Measurements from ENCODE around the gene TMEM62. TPM values are rescaled to one million over a fixed set of nuclear protein-coding genes. Genes with fewer than 3 reads are reported as not detected.
A peak's percentile ranks its signal among the peaks of the same experiment; 100 is the strongest.
"Not testable (repeated sequence)": the region's sequence is repeated elsewhere in the genome, so short reads cannot be mapped to it uniquely, and the experiment has no call there.

The TMEM62 gene
- total RNA-seq, 1 experiment from 2014 or later: 17.7 TPM

DNA sequence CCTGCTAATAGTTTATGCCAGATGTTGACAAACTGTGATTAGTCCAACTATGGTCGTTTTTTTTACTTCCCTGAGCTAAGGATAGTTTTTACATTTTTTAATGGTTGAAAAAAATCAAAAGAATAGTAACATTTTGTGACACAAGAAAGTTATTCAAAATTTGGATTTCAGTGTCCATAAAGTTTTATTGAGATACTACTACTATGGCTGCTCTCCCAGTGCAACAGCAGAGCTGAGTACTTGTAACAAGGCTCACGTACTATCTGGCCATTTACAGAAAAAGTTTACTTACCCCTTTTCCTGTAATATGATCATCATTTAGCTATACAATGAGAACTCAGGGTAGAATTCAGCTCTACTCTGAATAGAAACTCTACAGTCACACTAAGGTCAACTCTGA is 11.5 kb upstream of the TMEM62 start:
- DNase-seq (ENCODE audit: low spot score): no peak

DNA sequence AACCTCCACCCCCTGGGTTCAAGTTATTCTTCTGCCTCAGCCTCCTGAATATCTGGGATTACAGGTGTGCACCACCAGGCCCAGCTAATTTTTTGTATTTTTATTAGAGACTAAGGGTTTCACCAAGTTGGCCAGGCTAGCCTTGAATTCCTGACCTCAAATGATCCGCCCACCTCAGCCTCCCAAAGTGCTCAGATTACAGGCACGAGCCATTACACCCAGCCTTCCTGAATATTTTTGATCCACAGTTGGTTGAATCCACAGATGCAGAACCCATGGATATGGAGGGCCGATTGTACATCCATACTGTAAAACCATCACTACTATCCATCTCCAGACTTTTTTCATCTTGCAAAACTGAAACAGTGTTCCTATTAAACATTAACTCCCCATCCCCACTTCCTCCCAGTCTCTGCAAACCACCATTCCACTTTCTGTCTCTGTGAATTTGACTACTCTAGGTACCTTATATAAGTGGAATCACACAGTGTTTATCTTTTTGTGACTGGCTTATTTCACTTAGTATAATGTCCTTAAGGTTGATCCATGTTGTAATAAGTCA is 8.2 kb upstream of the TMEM62 start:
- no peak for DNase-seq (ENCODE audit: low spot score)

DNA sequence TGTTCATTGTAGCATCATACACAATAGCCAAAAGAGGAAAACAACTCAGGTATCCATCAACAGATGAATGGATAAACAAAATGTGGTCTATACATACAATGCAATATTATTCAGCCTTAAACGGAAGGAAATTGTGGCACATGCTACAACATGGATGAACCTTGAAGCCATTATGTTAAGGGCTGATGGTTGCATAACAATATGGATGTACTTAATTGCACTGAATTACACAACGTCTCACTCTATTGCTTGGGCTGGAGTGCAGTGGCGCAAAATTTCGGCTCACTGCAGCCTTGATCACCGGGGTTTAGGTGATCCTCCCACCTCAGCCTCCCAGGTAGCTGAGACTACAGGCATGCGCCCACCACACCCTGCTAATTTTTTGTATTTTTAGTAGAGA is 7.0 kb upstream of the TMEM62 start:
- no peak for DNase-seq (ENCODE audit: low spot score)

DNA sequence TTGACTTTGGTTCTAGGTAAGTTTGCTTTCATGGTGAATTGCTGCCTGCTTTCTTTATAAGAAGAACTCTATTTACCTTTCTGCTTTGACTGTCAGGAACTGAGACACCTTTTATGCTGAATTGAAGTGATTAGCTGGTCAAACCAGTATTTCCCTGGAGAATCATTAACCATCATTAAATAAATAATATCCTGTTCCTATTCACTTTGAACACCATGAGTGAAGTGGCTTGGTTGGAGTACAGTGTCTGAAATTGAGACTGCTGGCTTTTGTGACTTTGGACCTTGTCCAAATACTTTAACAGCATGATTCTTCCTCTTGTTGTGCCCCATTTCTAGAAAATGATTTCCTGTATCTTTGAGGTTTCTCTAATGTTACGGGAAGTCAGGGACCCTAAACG is 5.6 kb upstream of the TMEM62 start:
- no peak for DNase-seq (ENCODE audit: low spot score)

DNA sequence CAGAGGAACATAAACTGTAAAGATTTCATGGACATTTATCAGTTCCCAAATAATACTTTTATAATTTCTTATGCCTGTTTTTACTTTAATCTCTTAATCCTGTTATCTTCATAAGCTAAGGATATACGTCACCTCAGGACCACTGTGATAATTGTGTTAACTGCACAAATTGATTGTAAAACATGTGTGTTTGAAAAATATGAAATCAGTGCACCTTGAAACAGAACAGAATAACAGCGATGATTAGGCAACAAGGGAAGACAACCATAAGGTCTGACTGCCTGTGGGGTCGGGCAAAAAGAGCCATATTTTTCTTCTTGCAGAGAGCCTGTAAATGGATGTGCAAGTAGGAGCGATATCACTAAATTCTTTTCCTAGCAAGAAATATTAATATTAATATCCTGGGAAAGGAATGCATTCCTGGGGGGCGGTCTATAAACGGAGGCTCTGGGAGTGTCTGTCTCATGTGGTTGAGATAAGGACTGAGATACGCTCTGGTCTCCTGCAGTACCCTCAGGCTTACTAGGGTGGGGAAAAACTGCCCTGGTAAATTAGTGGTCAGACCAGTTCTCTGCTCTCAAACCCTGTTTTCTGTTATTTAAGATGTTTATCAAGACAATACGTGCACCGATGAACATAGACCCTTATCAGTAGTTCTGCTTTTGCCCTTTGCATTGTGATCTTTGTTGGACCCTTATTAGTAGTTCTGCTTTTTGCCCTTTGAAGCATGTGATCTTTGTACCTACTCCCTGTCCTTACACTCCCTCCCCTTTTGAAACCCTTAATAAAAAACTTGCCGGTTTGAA is 5.0 kb upstream of the TMEM62 start:
- DNase-seq (ENCODE audit: low spot score): not testable (repeated sequence)

DNA sequence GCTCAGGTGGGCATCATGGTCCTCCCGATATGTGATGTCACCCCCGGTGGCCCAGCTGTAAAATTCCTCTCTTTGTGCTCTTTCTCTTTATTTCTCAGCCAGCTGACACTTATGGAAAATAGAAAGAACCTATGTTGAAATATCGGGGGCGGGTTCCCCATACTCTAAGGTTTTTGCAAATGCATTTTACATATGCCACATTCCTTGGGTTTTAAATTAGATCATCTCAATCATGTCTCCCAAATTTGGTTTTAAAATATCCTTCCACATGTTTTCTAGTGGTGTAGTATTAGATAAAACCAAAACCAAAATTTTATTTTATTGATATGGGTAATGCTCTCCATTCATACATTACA is 4.4 kb upstream of the TMEM62 start:
- no peak for DNase-seq (ENCODE audit: low spot score)

DNA sequence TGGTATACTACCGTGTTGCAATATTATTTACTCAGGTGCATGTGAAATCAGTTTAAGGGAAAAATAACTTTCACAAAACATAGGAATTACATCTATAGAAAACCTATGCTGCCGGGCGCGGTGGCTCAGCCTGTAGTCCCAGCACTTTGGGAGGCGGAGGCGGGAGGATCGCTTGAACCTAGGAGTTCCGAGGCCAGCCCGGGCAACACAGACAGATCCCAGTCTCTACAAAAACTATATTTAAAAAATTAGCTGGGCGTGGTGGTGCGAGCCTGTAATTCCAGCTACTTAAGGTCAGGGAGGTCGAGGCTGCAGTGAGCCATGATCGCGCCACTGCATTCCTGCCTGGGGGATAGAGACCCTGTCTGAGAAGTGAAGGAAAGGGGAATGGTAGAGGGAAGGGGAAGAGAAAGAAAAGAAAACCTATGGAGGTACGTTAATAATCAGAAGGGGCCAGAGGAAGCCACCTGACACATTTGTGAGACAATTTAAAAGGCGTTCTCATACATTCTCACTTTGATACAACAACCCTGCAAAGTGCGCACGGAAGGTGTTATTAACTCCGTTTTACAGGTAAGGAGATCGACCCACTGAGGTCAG is 456 bp upstream of the TMEM62 start:
- no peak for DNase-seq (ENCODE audit: low spot score)

DNA sequence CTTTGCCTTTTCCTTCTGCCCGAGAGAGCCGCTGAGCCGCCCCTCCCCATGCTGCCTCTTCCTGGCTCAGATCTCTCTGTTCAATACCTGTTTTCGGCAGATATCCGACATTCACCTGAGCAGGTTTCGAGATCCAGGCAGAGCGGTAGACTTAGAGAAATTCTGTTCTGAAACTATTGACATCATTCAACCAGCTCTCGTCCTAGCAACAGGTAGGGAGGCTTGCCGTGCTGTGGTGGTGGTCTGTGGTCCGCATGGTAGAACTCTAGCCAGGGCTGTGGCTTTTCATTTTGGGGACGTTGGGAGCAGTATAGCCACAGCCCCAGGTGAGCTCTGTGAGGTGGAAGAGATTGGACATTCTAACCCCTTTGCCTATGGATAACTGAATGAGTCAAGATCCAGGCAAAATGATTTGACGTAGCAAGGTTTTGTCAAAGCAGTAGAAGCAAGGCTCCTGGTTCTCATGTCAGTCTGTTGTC is 810 bp downstream of the TMEM62 start:
- DNase-seq (ENCODE audit: low spot score): no peak

DNA sequence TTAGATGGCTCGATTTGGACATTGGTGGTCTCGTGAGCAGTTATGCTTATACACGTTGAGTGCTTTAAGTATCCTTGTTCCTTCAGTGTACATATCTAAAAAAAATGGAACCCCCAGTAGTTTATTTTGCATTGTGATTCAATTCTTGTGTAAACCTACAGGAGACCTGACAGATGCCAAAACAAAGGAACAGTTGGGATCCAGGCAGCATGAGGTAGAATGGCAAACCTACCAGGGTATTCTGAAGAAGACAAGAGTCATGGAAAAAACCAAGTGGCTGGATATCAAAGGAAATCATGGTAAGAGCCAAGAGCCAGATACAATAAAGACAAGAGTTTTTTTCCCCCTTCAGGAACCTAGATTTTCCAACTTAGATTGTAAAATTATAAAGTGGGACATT is 2.0 kb downstream of the TMEM62 start:
- no peak for DNase-seq (ENCODE audit: low spot score)

DNA sequence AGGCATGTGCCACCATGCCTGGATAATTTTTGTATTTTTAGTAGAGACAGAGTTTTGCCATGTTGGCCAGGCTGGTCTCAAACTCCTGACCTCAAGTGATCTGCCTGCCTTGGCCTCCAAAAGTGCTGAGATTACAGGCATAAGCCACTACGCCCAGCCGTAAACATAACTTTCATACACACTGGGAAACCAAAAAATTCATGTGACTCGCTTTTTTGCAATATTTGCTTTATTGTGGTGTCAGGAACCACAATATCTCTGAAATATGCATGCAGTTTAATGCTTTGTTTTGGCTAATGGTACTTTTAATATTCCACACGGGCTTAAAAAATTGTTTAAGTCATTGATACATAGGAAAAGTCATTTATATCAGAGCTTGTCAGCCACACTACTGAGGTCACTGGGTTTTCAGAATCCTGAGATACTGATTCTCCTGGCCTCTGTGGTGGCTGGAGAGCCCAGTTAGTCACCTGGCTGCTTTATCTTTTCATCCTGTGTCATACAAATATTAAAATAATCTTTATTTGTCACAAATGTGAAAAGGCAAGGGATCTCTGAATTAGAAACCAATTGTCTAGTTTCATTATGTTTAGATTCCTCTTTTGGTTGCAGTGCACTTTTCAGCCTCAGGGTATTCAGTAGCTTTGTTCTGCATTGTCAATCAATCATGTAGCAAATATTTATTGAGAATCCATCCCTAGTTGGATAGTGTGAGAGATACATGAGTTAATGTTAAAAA is 10.0 kb downstream of the TMEM62 start:
- no peak for DNase-seq (ENCODE audit: low spot score)

DNA sequence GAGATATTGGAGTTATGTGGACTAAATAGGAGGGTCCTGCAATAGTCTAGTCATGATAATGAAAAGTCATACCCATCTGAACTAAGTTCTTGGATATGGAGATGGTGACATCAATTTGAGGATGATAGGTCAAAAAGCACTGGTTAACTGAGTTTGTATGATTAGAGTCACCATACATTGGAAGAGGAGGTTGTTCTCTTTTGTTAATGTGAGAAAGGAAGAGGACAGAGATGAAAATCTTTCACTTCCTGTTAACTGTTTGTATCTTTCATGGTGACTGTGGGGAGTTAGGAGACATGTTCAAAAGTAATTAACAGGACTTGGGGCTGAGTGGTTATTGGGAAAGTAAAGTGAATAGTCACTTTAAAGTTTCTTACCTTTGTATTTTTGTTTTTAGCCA is 11.1 kb downstream of the TMEM62 start:
- no peak for DNase-seq (ENCODE audit: low spot score)

DNA sequence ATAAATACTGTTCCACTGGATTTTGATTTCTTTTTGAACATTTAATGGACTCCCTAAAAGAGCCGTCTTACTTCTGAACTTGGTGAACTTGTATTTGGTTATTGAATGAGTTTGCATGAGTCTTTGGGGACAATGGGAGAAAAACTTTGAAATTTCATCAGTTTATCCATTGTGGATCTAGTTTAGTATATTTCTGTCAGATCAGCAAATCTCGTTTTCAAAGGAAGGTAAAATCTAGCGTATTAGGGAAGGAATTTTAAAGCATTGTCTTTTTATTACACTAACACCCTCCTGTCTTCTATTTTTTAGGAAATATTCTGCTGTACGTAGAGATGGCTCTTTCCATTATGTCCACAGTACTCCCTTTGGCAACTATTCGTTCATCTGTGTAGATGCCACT is 12.8 kb downstream of the TMEM62 start:
- DNase-seq (ENCODE audit: low spot score): no peak

DNA sequence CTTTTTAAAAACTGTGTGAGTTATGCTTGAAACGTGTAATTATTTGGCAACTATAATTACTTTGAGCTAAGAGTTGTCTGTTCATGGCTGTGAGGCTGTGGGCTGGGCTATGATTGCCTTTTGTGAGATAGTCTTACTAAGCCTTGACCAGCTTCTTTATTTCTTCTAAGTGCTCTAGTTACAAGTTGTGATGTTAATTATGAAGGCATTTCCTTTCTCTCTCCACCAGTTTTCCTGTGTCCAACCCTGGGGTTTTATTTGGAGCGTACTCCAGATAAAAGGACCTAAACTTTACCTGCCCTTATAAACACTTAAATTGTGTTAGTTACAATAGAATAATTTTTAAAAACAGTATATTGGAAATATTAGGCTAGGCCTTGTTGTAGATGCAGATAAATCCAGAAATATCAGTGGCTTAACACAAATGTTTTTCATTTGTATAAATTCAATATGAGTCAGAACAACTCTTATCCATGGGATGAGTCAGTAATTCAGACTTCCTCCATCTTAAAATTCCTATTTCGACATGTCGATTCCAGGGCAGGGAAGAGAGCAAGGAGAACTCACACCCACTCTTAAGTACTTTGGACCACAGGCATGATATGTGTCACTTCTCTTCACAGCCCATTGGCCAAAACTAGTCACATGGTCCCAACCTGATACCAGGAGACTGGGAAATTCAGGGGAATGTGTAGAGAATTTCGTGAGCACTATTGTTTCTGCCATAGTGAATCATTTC is 17.0 kb downstream of the TMEM62 start:
- DNase-seq (ENCODE audit: low spot score): peak; percentile 88

DNA sequence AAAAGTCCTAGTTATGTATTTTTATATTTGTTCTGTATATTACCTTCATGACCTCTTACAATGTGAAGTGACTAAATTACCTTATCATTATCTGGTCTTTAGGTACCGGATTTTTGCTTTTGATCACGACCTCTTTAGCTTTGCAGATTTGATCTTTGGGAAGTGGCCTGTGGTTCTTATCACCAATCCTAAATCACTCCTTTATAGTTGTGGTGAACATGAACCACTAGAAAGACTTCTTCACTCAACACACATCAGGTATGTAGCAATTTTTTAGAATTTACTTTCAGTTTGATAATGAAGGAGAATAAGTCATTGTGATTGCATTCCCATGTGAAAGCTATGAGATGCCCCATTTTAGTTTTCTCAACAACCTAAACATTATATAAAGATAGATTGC is 18.3 kb downstream of the TMEM62 start:
- DNase-seq (ENCODE audit: low spot score): no peak

DNA sequence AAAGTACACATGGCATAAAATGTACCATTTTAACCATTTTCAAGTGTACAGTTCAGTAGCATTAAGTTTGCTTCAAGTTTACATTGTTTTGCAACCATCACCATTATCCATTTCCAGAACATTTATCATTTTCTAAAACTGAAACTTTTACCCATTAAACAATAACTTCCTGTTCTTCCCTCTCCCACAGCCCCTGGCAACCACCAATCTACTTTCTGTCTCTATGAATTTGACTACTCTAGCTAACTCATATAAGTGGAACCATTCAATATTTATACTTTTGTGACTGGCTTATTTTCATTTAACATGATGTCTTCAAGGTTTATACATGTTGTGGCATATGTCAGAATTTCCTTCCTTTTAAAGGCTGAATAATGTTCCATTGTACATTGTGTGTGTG is 19.9 kb downstream of the TMEM62 start:
- DNase-seq (ENCODE audit: low spot score): no peak

DNA sequence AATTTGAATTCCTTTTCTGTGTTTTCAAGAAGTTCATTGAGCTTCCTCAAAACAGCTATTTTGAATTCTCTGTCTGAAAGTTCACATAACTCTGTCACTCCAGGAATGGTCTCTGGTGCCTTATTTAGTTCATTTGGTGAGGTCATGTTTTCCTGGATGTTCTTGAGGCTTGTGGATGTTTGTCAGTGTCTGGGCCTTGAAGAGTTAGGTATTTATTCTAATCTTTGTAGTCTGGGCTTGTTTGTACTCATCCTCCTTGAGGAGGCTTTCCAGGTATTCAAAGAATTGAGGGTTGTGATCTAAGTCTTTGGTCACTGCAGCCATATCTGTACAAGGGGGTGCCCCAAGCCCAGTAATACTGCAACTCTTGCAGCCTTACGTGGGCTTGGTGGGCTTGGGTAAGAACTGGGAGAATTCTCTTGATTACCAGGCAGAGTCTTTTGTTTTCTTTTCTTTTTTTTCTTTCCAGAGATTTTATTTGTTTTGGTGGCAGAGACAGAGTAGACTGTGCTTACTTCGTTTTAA is 32.5 kb downstream of the TMEM62 start:
- no peak for DNase-seq (ENCODE audit: low spot score)

DNA sequence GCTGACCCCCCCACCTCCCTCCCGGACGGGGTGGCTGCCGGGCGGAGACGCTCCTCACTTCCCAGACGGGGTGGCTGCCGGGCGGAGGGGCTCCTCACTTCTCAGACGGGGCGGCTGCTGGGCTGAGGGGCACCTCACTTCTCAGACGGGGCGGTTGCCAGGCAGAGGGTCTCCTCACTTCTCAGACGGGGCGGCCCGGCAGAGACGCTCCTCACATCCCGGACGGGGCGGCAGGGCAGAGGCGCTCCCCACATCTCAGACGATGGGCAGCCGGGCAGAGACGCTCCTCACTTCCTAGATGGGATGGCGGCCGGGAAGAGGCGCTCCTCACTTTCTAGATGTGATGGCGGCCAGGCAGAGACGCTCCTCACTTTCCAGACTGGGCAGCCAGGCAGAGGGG is 33.9 kb downstream of the TMEM62 start:
- DNase-seq (ENCODE audit: low spot score): not testable (repeated sequence)

DNA sequence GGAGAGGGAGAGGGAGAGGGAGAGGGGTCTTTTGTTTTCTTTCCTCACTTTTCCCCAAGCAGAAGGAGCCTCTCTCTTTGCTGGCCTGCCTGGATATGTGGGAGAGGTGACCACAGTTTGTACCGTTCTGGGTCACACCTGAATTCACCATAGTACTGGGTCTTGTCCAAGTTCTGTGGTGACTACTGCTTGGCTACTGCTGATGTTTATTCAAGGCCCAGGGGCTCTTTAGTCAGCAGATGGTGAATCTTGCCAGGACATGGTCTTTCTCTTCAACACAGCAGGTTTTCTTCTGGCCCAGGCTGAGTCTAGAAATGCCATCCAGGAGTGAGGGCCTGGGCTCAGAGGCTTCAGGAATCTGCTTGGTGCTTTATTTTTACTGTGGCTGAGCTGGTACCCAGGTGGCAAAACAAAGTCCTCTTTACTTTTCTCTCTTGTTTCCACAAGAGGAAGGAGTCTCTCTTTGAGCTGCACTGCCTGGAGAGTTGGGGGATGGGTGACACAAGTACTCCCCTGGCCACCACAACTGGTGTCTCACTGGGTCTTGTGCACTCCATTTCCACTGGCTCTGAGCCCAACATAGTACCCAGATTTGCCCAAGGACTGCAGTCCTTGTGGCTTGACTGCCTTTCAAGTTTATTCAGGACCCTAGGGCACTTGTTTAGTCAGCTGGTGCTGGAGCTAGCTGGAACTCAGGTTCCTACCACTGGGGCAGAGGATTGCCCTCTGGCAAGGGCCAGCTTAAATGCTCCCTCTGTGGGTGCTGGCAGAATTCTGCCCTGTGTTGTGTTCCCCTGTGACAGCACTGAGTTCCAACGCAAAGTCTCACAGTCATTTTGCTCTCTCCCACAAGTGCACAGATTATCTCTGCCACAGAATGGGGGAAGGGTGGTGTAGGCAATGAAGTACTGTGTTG is 35.1 kb downstream of the TMEM62 start:
- peak; percentile 53 for DNase-seq (ENCODE audit: low spot score)

DNA sequence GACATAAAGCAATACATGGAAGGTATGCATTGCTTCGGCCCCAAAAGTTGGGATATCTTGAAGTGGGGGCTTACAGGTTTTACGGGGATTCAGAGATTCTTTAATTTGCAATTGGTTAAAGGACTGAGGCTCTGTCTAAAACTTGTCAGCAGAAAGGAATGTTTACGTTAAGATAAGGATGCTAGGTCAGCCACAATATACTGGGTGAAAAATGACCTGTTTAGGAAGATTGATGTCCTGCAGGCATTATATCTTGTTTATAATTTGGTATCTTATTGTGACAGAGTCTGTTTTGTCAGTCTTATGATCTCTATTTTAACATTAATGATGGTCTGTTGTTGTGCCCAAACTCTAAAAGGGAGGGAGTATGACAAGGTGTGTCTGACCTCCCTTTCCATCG is 36.5 kb downstream of the TMEM62 start:
- no peak for DNase-seq (ENCODE audit: low spot score)

DNA sequence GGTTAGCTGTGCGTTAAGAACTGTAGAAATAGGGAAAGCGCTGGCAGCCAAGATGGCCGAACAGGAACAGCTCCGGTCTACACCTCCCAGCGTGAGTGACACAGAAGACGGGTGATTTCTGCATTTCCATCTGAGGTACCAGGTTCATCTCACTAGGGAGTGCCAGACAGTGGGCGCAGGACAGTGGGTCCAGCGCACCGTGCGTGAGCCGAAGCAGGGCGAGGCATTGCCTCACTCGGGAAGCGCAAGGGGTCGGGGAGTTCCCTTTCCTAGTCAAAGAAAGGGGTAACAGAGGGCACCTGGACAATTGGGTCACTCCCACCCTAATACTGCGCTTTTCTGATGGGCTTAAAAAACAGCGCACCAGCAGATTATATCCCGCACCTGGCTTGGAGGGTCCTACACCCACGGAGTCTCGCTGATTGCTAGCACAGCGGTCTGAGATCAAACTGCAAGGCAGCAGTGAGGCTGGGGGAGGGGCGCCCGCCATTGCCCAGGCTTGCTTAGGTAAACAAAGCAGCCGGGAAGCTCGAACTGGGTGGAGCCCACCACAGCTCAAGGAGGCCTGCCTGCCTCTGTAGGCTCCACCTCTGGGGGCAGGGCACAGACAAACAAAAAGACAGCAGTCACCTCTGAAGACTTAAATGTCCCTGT is 42.4 kb downstream of the TMEM62 start:
- not testable (repeated sequence) for DNase-seq (ENCODE audit: low spot score)
